GM19468 (cell line): ENCODE data around the gene NMRAL1.

Source experiments
- ATAC-seq: cut with Tn5 transposase; IDR thresholded peaks from one replicate; pipeline ENCODE4 v1.9.1; 2021; ENCODE audit warnings: mild to moderate bottlenecking, moderate library complexity, moderate number of reproducible peaks; ENCODE audit not compliant: unreplicated experiment; ENCODE audit errors: extremely low read depth

Gene NMRAL1

GRCh38 chr16:4506450-4506849 is 32.0 kb upstream of the NMRAL1 start:
- ATAC-seq, result no peak

- ATAC-seq, result peak; percentile 41
These were observed 31.1 kb upstream of the NMRAL1 start for GRCh38 chr16:4505356-4506147.

DNA sequence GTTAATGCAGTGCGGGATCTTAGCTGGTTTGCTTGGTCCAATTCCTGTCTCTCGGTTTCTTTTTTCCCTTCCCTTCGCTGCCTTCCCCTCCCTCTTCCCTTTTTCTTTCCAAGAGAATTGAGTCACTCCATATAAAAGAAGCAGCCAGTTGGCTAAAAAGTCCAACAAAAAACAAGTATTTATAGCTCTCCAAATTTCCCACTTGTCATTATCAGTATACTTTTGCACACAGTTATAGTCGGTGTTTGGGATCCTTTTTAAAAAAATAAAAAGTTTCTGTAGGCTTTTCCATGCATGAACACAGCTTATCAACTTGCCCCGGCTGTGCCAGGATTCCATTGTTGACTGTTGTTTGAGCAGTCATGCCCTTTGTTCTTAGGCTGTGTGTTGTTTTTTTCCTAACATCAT is 26.6 kb upstream of the NMRAL1 start:
- no peak for ATAC-seq

DNA sequence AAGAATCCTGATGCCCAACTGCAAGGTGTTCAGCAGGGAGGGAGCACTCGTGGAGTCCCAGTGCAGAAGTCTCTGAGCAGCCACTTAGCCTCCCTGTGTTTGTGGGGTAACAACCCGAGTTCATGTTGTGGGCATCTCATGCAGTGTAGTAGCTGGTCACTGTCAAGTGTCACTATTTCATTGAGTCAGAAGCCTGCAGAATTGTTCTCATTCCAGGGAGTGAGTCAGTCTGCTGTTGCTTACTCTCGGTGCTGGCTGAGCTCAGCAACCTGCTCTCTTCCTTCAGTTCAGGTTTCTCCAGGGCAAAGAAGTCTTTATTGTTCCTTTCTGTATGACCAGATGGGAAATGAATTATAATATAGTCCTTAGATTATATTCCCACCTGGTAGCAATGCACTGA is 25.8 kb upstream of the NMRAL1 start:
- no peak for ATAC-seq

GRCh38 chr16:4499196-4499555 is 24.8 kb upstream of the NMRAL1 start:
- ATAC-seq, result no peak

DNA sequence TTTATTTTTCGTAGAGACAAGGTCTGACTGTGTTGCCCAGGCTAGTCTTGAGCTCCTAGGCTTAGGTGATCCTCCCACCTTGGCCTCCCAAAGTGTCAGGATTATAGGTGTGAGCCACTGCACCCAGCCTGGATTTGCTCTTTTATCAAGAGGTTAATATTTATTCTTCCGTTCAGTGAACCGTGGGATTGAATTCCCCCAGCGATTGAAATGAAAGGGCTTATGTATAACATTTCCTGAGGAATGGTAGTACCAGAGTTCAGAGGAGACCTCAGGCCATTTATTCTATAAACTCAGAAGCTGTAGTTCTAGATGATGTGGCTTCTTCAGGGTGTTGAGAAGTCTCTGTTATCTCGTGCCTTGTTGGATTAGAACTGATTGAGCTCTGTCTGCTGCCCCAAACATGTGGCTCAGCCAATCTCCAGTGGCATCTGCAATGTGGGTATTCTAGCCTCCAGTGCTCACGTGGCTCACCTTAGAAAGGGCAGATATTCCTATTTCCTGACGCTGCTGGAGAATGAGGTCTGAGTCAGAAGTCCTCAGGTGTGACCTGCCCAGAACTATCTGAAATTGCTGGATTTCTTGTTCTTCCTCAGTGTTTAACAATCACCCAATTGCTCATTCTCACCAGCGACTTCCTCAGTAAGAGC is 24.2 kb upstream of the NMRAL1 start:
- ATAC-seq, result no peak

DNA sequence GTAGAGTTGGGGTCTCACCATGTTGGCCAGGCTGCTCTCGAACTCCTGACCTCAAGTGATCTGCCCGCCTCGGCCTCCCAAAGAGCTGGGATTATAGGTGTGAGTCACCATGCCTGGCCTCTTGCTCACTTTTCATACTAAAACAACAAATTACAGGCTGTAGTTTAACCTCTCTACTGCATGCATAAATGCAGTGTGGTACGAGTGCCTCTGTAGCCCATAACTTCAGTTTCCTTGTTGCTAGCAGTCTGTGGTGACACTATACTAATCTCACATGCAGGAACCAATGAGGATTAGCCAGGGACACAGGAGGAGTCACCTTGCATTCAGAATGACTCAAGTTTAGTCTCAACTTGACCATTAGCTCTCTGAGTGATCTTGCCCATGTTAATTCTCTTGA is 21.9 kb upstream of the NMRAL1 start:
- ATAC-seq, result no peak

DNA sequence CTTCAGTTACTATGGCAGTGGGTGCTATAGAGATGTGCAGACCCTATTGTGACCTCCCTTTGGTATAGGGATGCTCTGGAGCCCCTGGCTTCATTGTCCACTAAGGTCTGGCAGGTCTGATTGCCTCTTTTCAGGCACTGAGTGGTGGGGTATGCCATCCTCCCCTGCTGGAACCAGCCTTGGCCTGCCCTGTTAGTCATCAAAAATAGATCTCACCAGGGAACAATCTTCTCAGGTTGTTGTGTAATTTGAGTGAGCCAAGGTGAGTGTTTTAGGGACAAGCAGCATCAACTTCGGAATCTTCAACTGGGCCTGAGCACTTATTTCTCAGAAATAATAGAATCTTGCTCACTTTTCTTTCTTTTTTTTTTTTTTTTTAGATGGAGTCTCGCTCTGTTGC is 21.3 kb upstream of the NMRAL1 start:
- ATAC-seq, result no peak

GRCh38 chr16:4494746-4495490 is 20.5 kb upstream of the NMRAL1 start:
- no peak for ATAC-seq

- no peak for ATAC-seq
These were observed 17.5 kb upstream of the NMRAL1 start for GRCh38 chr16:4491898-4492297.

DNA sequence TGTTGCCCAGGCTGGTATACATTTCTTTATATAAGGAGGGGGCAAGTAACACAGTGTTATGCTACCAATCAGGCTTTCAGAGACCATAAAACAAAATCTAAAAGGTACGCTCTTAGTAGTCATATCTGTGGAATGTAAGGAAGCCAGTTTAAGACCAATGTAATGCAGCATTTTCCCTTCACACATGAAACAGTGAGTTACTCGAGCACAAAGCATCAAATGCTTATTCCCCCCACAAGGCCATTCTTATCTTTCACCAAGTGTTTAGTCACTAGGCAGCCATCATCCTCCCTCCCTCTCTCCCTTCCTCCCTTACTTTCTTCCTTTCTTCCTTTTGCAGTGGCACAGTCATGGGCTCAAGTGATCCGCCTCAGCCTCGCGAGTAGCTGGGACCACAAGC is 14.6 kb upstream of the NMRAL1 start:
- no peak for ATAC-seq

GRCh38 chr16:4488499-4488967 is 14.1 kb upstream of the NMRAL1 start:
- no peak for ATAC-seq

GRCh38 chr16:4487955-4488498 is 13.6 kb upstream of the NMRAL1 start:
- no peak for ATAC-seq

DNA sequence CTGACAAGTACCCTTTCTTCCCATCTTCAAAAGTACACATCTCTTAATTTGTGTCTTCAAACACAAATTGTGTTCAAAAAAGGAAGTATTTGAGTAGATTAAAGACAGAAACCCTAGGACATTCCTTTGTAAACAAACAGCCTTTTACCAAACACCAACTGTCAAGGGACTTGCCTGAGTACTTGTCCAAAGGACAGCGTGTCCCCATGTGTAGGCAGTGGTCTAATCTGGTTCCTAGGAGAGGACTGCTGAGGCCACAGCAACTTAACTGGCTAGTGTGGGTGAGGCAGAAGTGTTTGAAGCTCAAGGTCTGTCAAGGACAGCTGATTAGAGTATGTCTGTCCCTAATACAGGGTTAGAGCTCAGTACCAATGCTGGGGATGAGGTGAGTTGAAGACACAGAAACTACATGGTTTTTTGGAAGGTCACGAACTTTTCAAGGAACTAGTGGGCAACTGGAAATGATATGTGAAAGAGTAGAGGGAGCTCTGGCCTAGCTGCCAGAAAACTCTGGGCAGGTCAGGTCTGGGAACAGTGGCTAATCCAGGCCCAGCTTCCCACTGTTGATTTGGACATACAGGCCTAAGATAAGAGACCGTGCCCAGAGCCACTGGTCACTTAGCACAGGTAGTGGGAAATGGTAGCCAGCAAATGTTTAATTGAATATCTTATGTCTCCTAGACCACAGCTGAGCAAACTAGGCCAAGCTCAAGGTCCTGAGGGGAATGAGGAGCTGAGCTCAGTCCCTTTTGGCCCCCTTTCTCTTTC is 11.9 kb upstream of the NMRAL1 start:
- no peak for ATAC-seq

DNA sequence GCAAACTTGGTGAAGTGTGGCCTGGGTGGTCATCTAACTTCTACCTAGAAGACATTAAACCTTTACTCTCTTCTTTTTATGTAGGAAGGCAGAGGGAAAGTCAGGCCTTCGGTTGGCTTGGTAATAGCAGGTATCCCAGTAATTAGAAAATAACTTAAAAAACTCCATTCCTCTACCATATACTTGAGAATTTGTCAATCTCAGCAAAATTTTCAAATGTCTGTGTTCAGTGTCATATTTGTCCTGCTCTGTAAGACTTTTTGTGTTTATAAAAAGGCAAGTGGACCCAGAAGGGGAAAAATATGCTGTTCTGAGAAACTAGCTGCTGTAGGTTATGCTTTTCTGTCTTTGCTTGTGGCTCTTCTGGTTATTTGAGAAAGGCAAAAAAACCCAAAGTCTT is 7.5 kb upstream of the NMRAL1 start:
- no peak for ATAC-seq

DNA sequence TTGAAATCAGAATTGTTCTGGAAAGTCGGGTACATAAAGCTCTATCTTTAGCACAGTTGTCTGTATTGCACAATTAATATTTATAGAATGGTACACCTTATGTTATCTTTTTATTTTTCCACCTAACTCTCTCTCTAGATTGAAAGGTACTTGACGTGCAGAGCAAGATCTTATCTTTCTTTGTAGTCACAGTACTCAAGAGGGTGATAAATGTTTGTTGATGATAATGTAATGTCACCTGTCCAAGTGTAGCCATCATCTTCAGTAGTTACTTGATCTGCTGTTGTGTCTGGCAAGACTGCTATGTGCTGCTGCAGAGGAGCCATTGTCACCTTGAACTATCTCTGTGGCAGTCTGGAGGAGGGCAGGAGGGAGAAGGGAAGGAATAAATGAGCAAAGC is 7.1 kb upstream of the NMRAL1 start:
- ATAC-seq, result no peak

GRCh38 chr16:4477966-4478365 is 3.5 kb upstream of the NMRAL1 start:
- ATAC-seq, result no peak

- peak; percentile 82 for ATAC-seq
These were observed 1.7 kb upstream of the NMRAL1 start, which contains the start of gene HMOX2 for GRCh38 chr16:4475880-4476788. Gene HMOX2, plus strand, starts transcription at chr16:4476398. Its CDS starts 29,127 bp downstream, at chr16:4505525.

GRCh38 chr16:4472880-4473279 is 1.5 kb downstream of the NMRAL1 start:
- ATAC-seq, result no peak
